ENCODE data around the gene YBEY.
A peak's percentile ranks its signal among the peaks of the same experiment; 100 is the strongest.

The YBEY gene

GRCh38 chr21:46273341-46273740, 12.8 kb upstream of the YBEY start (continued):
- TF ChIP-seq ZNF239 (tag by site-specific recombination; IDR thresholded peaks at IDR 0.05) = no peak
- no peak for TF ChIP-seq ZNF521 (tag by site-specific recombination; IDR thresholded peaks at IDR 0.05)

- POLR2A ChIA-PET = no interaction called here
- H3K27ac ChIP-seq (ENCODE audit: extremely low read depth, low read depth, low read length) = no peak overlapping the region
- H3K4me3 ChIP-seq (ENCODE audit: low read depth, low read length) = no peak overlapping the region
- no peaks in the 10 kb centered on the region for H3K9me3 ChIP-seq (ENCODE audit: control insufficient read depth, insufficient read depth, low read depth, low read length)
- TF ChIP-seq ZNF561 (tag by site-specific recombination; IDR thresholded peaks at IDR 0.05; ENCODE audit: borderline replicate concordance) = no peak
- TF ChIP-seq CTCF (tag by site-specific recombination; IDR thresholded peaks at IDR 0.05) = no peak
- TF ChIP-seq ZNF423 (tag by site-specific recombination; IDR thresholded peaks at IDR 0.05) = no peak
- no peak for TF ChIP-seq ZNF416 (tag by site-specific recombination; IDR thresholded peaks at IDR 0.05)
- TF ChIP-seq KLF9 (tag by site-specific recombination; IDR thresholded peaks at IDR 0.05; ENCODE audit: low read depth) = no peak
- TF ChIP-seq PBX3 (CRISPR knock-in tag; IDR thresholded peaks at IDR 0.05) = no peak
- TF ChIP-seq PRDM6 (tag by site-specific recombination; IDR thresholded peaks at IDR 0.05) = no peak
- no peak for TF ChIP-seq TCF7L2 (IDR thresholded peaks at IDR 0.05; ENCODE audit: borderline replicate concordance, low read depth, low read length)
- TF ChIP-seq HOXA7 (CRISPR knock-in tag; IDR thresholded peaks at IDR 0.05; ENCODE audit: borderline replicate concordance) = no peak
- no peak for TF ChIP-seq KLF8 (tag by site-specific recombination; IDR thresholded peaks at IDR 0.05)
- no peak for TF ChIP-seq ZNF510 (tag by site-specific recombination; IDR thresholded peaks at IDR 0.05; ENCODE audit: insufficient replicate concordance)
- TF ChIP-seq ZNF138 (tag by site-specific recombination; IDR thresholded peaks at IDR 0.05; ENCODE audit: borderline replicate concordance) = no peak
- CTCF ChIA-PET = interaction anchor here (0.7 to 1.0 kb wide), 3 partner anchors 9 to 132 kb away, joined by 3 read pairs; no protein-coding TSS in a partner anchor
- H3K4me1 ChIP-seq (ENCODE audit: control insufficient read depth, insufficient read depth, low read length) = no peaks in the 10 kb centered on the region
- peaks cover 92 to 93% of the 10 kb centered on the region in 2 experiments for H3K36me3 ChIP-seq (ENCODE audit: control insufficient read depth in 2 of 2, insufficient read depth in 1 of 2, low read length in 2 of 2)
Observed at GRCh38 chr21:46274797-46275390, 11.2 kb upstream of the YBEY start.

- H3K27ac ChIP-seq (ENCODE audit: extremely low read depth, low read depth, low read length) = no peak overlapping the region
- H3K4me3 ChIP-seq (ENCODE audit: low read depth, low read length) = no peak overlapping the region; the same call in 1 of the 2 replicates
- H3K9me3 ChIP-seq (ENCODE audit: control insufficient read depth, insufficient read depth, low read depth, low read length) = no peaks in the 10 kb centered on the region
- no peak for TF ChIP-seq ZNF624 (tag by site-specific recombination; IDR thresholded peaks at IDR 0.05)
- TF ChIP-seq ATF2 (tag by site-specific recombination; IDR thresholded peaks at IDR 0.05; ENCODE audit: low read depth) = no peak
- TF ChIP-seq ZNF501 (tag by site-specific recombination; IDR thresholded peaks at IDR 0.05) = no peak
- no peak for TF ChIP-seq ZBTB6 (tag by site-specific recombination; IDR thresholded peaks at IDR 0.05)
- TF ChIP-seq PRDM10 (tag by site-specific recombination; IDR thresholded peaks at IDR 0.05) = peak; percentile 49; the same call in 1 of the 2 replicates
- TF ChIP-seq KLF9 (tag by site-specific recombination; IDR thresholded peaks at IDR 0.05; ENCODE audit: low read depth) = no peak
- no peak for TF ChIP-seq ZNF37A (tag by site-specific recombination; IDR thresholded peaks at IDR 0.05)
- ChIA-PET CTCF (no interaction called here), POLR2A (interaction anchor here (2.0 kb wide), 1 partner anchor 13 kb away, joined by 8 read pairs; no protein-coding TSS in a partner anchor)
- peaks cover 37 to 58% of the 10 kb centered on the region in 2 experiments for H3K36me3 ChIP-seq (ENCODE audit: control insufficient read depth in 2 of 2, insufficient read depth in 1 of 2, low read length in 2 of 2)
- peaks cover 4% of the 10 kb centered on the region; the same call in 1 of the 2 replicates for H3K4me1 ChIP-seq (ENCODE audit: control insufficient read depth, insufficient read depth, low read length)
Observed at GRCh38 chr21:46284077-46284644, 2.0 kb upstream of the YBEY start.
